K562 (cell line): ENCODE measurements around the gene TP53BP2. TPM values are rescaled to one million over a fixed set of nuclear protein-coding genes. Genes with fewer than 3 reads are reported as not detected.

Experiments
- CXXC5 ChIP-seq: fragments of 250-450 bp; sonication (Bioruptor Pico); IDR thresholded peaks from 2 replicates; pipeline ENCODE4 v1.8.0; 2022; ENCODE audit warnings: inconsistent platforms, mild to moderate bottlenecking, moderate library complexity
- HBP1 ChIP-seq: fragments of 450-650 bp; formaldehyde crosslinking; IDR thresholded peaks from 2 replicates; pipeline ENCODE4 v1.4.0; 2022; ENCODE audit warnings: missing genetic modification characterization
- HMGXB4 ChIP-seq: sonication (generic); formaldehyde crosslinking; IDR thresholded peaks from 2 replicates; pipeline ENCODE4 v1.8.1; 2023; ENCODE audit warnings: mild to moderate bottlenecking, missing genetic modification reagents
- IRF1 ChIP-seq: sonication (generic); formaldehyde crosslinking; IDR thresholded peaks from 2 replicates; pipeline ENCODE4 v1.8.0; 2022; ENCODE audit warnings: missing genetic modification reagents, mild to moderate bottlenecking, borderline replicate concordance
- JUND ChIP-seq, 2 experiments: IDR thresholded peaks; 2 replicates in 1 of 2; 3 replicates in 1 of 2; pipeline ENCODE4 v1.6.1; 2011; ENCODE audit warnings: borderline replicate concordance in 2 of 2, low read depth in 2 of 2, low read length in 2 of 2, improper control_type of control experiment in 1 of 2, missing biosample characterization in 1 of 2, missing genetic modification characterization in 1 of 2, missing genetic modification reagents in 1 of 2
- KAT8 ChIP-seq: fragments of 450-650 bp; IDR thresholded peaks from 2 replicates; pipeline ENCODE4 v1.6.1; 2016; ENCODE audit warnings: low read depth, mild to moderate bottlenecking
- RCOR1 ChIP-seq, 2 experiments: IDR thresholded peaks; 2 replicates each; pipeline ENCODE4 v1.6.1; 2012; ENCODE audit warnings: low read depth in 2 of 2, low read length in 2 of 2, borderline replicate concordance in 1 of 2, improper control_type of control experiment in 1 of 2
- REST ChIP-seq, 2 experiments: fragments of 450-650 bp; formaldehyde crosslinking in 1 of 2; IDR thresholded peaks; 2 replicates each; pipeline versions ENCODE4 v1.4.0 to v1.6.1; 2014 to 2020; ENCODE audit warnings: mild to moderate bottlenecking in 2 of 2, borderline replicate concordance in 1 of 2, low read depth in 1 of 2
- SMC3 ChIP-seq: conservative IDR thresholded peaks from 2 replicates; pipeline ENCODE4 v1.6.1; 2011; ENCODE audit warnings: low read depth, low read length, improper control_type of control experiment; ENCODE audit not compliant: insufficient read depth
- SREBF1 ChIP-seq: fragments of 150-350 bp; IDR thresholded peaks from 2 replicates; pipeline ENCODE4 v1.6.1; 2014; ENCODE audit warnings: antibody characterized with exemption, low read depth, low read length, borderline replicate concordance
- TARDBP ChIP-seq: fragments of 450-650 bp; IDR thresholded peaks from 2 replicates; pipeline ENCODE4 v1.6.1; 2016
- polyA plus RNA-seq, 8 experiments: library from polyadenylated mRNA; depleted of rRNA in 4 of 8; stranded (reverse) in 5 of 8; unstranded in 3 of 8; fragments of >200 nt; fragmentation: Nextera tagmentation in 2 of 8; fragmentation: Illumina TruSeq in 1 of 8; extraction: Ambion mirVana in 2 of 8; extraction: Trizol in 1 of 8; gene quantifications; 2 replicates each; pipeline versions ENCODE4 v1.2.1 to v1.2.3, GENCODE V29; 2011 to 2014; ENCODE audit warnings: inconsistent platforms in 1 of 8, missing spikeins in 1 of 8
- total RNA-seq, 7 experiments: library from RNA; depleted of rRNA in 6 of 7; stranded (reverse); fragments of >200 nt in 6 of 7; fragmentation: Illumina TruSeq in 2 of 7; extraction: Trizol in 2 of 7; gene quantifications; 2 replicates each; pipeline versions ENCODE4 v1.2.1 to v1.2.3, GENCODE V29; 2011 to 2021; ENCODE audit warnings: low replicate concordance in 1 of 7

The TP53BP2 gene
- total and polyA plus RNA-seq, 9 of the 15 experiments (the other 6 are each of a cell fraction or from before 2014, with no cell fraction given) = 17.0 to 69.6 (median 40.1) TPM

GRCh38 chr1:223748773-223749733 is 96.7 kb downstream of the TP53BP2 start (continued):
- TF ChIP-seq JUND (IDR thresholded peaks at IDR 0.05; ENCODE audit: borderline replicate concordance, low read depth, low read length) (0 out of 2 replicates have a peak, but pooled peaks have one; percentile 8), JUND (tag; IDR thresholded peaks at IDR 0.05; ENCODE audit: borderline replicate concordance, low read depth, low read length) (no peak; the same call in 2 of the 3 replicates), TARDBP (no peak), KAT8 (no peak), HMGXB4 (CRISPR knock-in tag) (peak; percentile 58; the same call in 1 of the 2 replicates), CXXC5 (CRISPR knock-in tag) (peak; percentile 72), RCOR1 (IDR thresholded peaks at IDR 0.05; ENCODE audit: borderline replicate concordance in 1 of 2, low read depth in 2 of 2, low read length in 2 of 2) (peak in 1 of 2 experiments; percentile 29; a peak in 1 of 4 replicates), SMC3 (peak; percentile 91), HBP1 (no peak), SREBF1 (no peak), IRF1 (CRISPR knock-in tag) (no peak), REST (IDR thresholded peaks at IDR 0.05; ENCODE audit: borderline replicate concordance) (peak; percentile 87), REST (CRISPR knock-in tag; IDR thresholded peaks at IDR 0.05; ENCODE audit: low read depth) (no peak)
